Stimulated activated CD4-positive, alpha-beta T cell treated with anti-CD3 and anti-CD28 coated beads, Interleukin-15, amount 100 ng/mL, for 48 hours (primary cell): Measurements from ENCODE around the gene BRF1.
"Not testable (repeated sequence)": the region's sequence is repeated elsewhere in the genome, so short reads cannot be mapped to it uniquely, and the experiment has no call there.

Experiments
- DNase-seq, 2 donors: peaks; one replicate each; pipeline ENCODE4 v3.0.0-alpha.2; 2020; ENCODE audit warnings: low read depth in 2 of 2

BRF1 gene

GRCh38 chr14:105290621-105291346, 10.0 kb downstream of the BRF1 start:
- DNase-seq, result no peak

- DNase-seq, result not testable (repeated sequence)
These were observed 11.9 kb downstream of the BRF1 start for GRCh38 chr14:105288936-105289335.

GRCh38 chr14:105287249-105288102, 13.3 kb downstream of the BRF1 start:
- DNase-seq, result no peak

GRCh38 chr14:105286759-105287144, 14.0 kb downstream of the BRF1 start:
- no peak for DNase-seq

GRCh38 chr14:105285174-105285573, 15.6 kb downstream of the BRF1 start:
- no peak for DNase-seq

GRCh38 chr14:105283899-105284298, 16.9 kb downstream of the BRF1 start:
- DNase-seq, result no peak

- no peak for DNase-seq
These were observed 17.8 kb downstream of the BRF1 start for GRCh38 chr14:105283028-105283427.

GRCh38 chr14:105282098-105282725, 18.6 kb downstream of the BRF1 start:
- no peak for DNase-seq

GRCh38 chr14:105281371-105282097, 19.3 kb downstream of the BRF1 start:
- no peak for DNase-seq

- DNase-seq, result no peak
These were observed 20.3 kb downstream of the BRF1 start for GRCh38 chr14:105280525-105280924.

- no peak for DNase-seq
These were observed 21.0 kb downstream of the BRF1 start for GRCh38 chr14:105279642-105280361.

- DNase-seq, result not testable (repeated sequence)
These were observed 23.4 kb downstream of the BRF1 start for GRCh38 chr14:105277448-105277847.

GRCh38 chr14:105275267-105275946, 25.4 kb downstream of the BRF1 start:
- DNase-seq, result no peak

GRCh38 chr14:105274637-105275036, 26.2 kb downstream of the BRF1 start:
- DNase-seq, result no peak

- DNase-seq, result no peak
These were observed 27.7 kb downstream of the BRF1 start for GRCh38 chr14:105273062-105273461.

- DNase-seq, result no peak
These were observed 28.2 kb downstream of the BRF1 start for GRCh38 chr14:105272623-105273022.

GRCh38 chr14:105271224-105271890, 29.4 kb downstream of the BRF1 start:
- DNase-seq, result no peak

- no peak for DNase-seq
These were observed 31.4 kb downstream of the BRF1 start for GRCh38 chr14:105269405-105269804.

GRCh38 chr14:105268736-105269354, 32.0 kb downstream of the BRF1 start:
- DNase-seq, result no peak
